CD14-positive monocyte (primary cell): ENCODE results near the gene PUSL1. TPM values are rescaled to one million over a fixed set of nuclear protein-coding genes. Genes with fewer than 3 reads are reported as not detected.

Experiments used
- DNase-seq, 3 donors: peaks; one replicate each; pipeline ENCODE4 v3.0.0-alpha.2; 2011 to 2022
- H2AFZ ChIP-seq: 2 replicates; pipeline ENCODE4 v1.6.0; 2012; ENCODE audit warnings: mild to moderate bottlenecking, low read depth, low read length, inconsistent platforms; ENCODE audit not compliant: insufficient read depth, poor library complexity, severe bottlenecking
- H3K27ac ChIP-seq, 2 donors: 1 replicate in 1 of 2; 2 replicates in 1 of 2; pipeline ENCODE4 v1.5.1; 2012 to 2013; ENCODE audit warnings: low read length in 2 of 2, control low read depth in 1 of 2, inconsistent platforms in 1 of 2, low read depth in 1 of 2, mild to moderate bottlenecking in 1 of 2
- H3K27me3 ChIP-seq, 2 donors: one replicate each; pipeline versions ENCODE4 v1.6.0 to v1.6.1; 2011 to 2013; ENCODE audit warnings: low read length in 2 of 2; ENCODE audit not compliant: control insufficient read depth in 2 of 2, insufficient read depth in 2 of 2
- H3K36me3 ChIP-seq, 2 donors: replicated peaks in 1 of 2; 1 replicate in 1 of 2; 2 replicates in 1 of 2; pipeline versions ENCODE4 v1.5.1 to v1.6.1; 2012 to 2013; ENCODE audit warnings: low read length in 2 of 2, control low read depth in 1 of 2, inconsistent platforms in 1 of 2, mild to moderate bottlenecking in 1 of 2; ENCODE audit not compliant: insufficient read depth in 2 of 2, control insufficient read depth in 1 of 2
- H3K4me1 ChIP-seq, 2 donors: 1 replicate in 1 of 2; 2 replicates in 1 of 2; pipeline versions ENCODE4 v1.5.1 to v1.6.1; 2012 to 2013; ENCODE audit warnings: low read length in 2 of 2, control low read depth in 1 of 2, inconsistent platforms in 1 of 2, mild to moderate bottlenecking in 1 of 2, moderate library complexity in 1 of 2; ENCODE audit not compliant: insufficient read depth in 2 of 2, control insufficient read depth in 1 of 2
- H3K4me2 ChIP-seq: replicated peaks from 2 replicates; pipeline ENCODE3; 2012; ENCODE audit warnings: low read length, moderate library complexity, mild to moderate bottlenecking; ENCODE audit not compliant: poor library complexity, severe bottlenecking; ENCODE audit errors: extremely low read depth
- H3K4me3 ChIP-seq, 3 experiments: fragments of 200-600 bp in 1 of 3; sonication (generic) in 1 of 3; replicated peaks in 1 of 3; 1 replicate in 2 of 3; 2 replicates in 1 of 3; pipeline ENCODE4 v1.5.1; 2011 to 2013; ENCODE audit warnings: low read length in 3 of 3, mild to moderate bottlenecking in 3 of 3, control low read depth in 2 of 3, low read depth in 2 of 3, inconsistent platforms in 1 of 3, moderate library complexity in 1 of 3
- H3K79me2 ChIP-seq: 2 replicates; pipeline ENCODE4 v1.6.0; 2012; ENCODE audit warnings: mild to moderate bottlenecking, control low read depth, inconsistent platforms, low read length, moderate library complexity; ENCODE audit not compliant: insufficient read depth
- H3K9ac ChIP-seq: 2 replicates; pipeline ENCODE4 v1.6.0; 2017; ENCODE audit warnings: low read length, mild to moderate bottlenecking; ENCODE audit not compliant: insufficient read depth, poor library complexity, severe bottlenecking
- H3K9me3 ChIP-seq, 2 donors: replicated peaks in 1 of 2; 1 replicate in 1 of 2; 2 replicates in 1 of 2; pipeline versions ENCODE4 v1.5.1 to v1.6.1; 2012 to 2013; ENCODE audit warnings: low read length in 2 of 2, control low read depth in 1 of 2; ENCODE audit not compliant: control insufficient read depth in 1 of 2, insufficient read depth in 1 of 2
- H4K20me1 ChIP-seq: 2 replicates; pipeline ENCODE4 v1.6.0; 2012; ENCODE audit warnings: mild to moderate bottlenecking, low read length, control low read depth, moderate library complexity; ENCODE audit not compliant: insufficient read depth
- H3K27ac Mint-ChIP-seq, 7 donors: one replicate each; pipeline ENCODE4 v1.8.0; 2020; ENCODE audit warnings: mild to moderate bottlenecking in 7 of 7, mixed read lengths in 7 of 7, moderate library complexity in 6 of 7, inconsistent platforms in 2 of 7
- H3K27me3 Mint-ChIP-seq, 3 donors: one replicate each; pipeline ENCODE4 v1.8.0; 2021 to 2022; ENCODE audit warnings: low read depth in 3 of 3, mild to moderate bottlenecking in 3 of 3, mixed read lengths in 3 of 3, moderate library complexity in 3 of 3, inconsistent platforms in 1 of 3
- H3K36me3 Mint-ChIP-seq, 2 donors: one replicate each; pipeline ENCODE4 v1.8.0; 2020; ENCODE audit warnings: mixed read lengths in 2 of 2, inconsistent platforms in 1 of 2, mild to moderate bottlenecking in 1 of 2
- H3K4me1 Mint-ChIP-seq: one replicate; pipeline ENCODE4 v1.8.0; 2020; ENCODE audit warnings: mild to moderate bottlenecking, mixed read lengths
- H3K4me3 Mint-ChIP-seq, 2 donors: one replicate each; pipeline ENCODE4 v1.8.0; 2020; ENCODE audit warnings: mild to moderate bottlenecking in 2 of 2, mixed read lengths in 2 of 2, moderate library complexity in 1 of 2
- H3K9me3 Mint-ChIP-seq, 7 donors: one replicate each; pipeline ENCODE4 v1.8.0; 2020 to 2022; ENCODE audit warnings: mixed read lengths in 7 of 7, mild to moderate bottlenecking in 6 of 7, moderate library complexity in 6 of 7, inconsistent platforms in 2 of 7
- CTCF ChIP-seq: fragments of 200-600 bp; IDR thresholded peaks from one replicate; pipeline ENCODE4 v1.8.0; 2022; ENCODE audit warnings: antibody characterized with exemption, mild to moderate bottlenecking
- WGBS: methylation state at CpG from one replicate; pipeline ENCODE4 v1.1.5; 2013; ENCODE audit warnings: missing lambda C conversion rate; ENCODE audit not compliant: insufficient coverage; 5-methylcytosine and 5-hydroxymethylcytosine counted together
- intact Hi-C, 2 donors: fragments of 100-400 bp; cut with micrococcal nuclease; formaldehyde crosslinking; loops; one replicate each; pipeline versions ENCODE4 v1.15.0 to v1.15.1; 2023
- polyA plus RNA-seq, 3 donors: library from polyadenylated mRNA; depleted of rRNA in 1 of 3; unstranded in 2 of 3; stranded (reverse) in 1 of 3; fragments of 300-500 nt in 2 of 3; fragments of >200 nt in 1 of 3; fragmentation: Illumina TruSeq in 2 of 3; gene quantifications; 1 replicate in 2 of 3; 2 replicates in 1 of 3; pipeline ENCODE4 v1.2.3, GENCODE V29; 2012 to 2021

Gene PUSL1
- polyA plus RNA-seq, 3 donors = 13.8 to 27.4 (median 14.8) TPM

- TF ChIP-seq CTCF = no peak
- Histone ChIP-seq H3K9ac (no peak overlapping the region), H3K9me3 (no peaks in the 10 kb centered on the region), H3K4me1 (no peaks in the 10 kb centered on the region), H3K4me2 (no peak overlapping the region), H3K27me3 (no peaks in the 10 kb centered on the region), H4K20me1 (no peaks in the 10 kb centered on the region), H2AFZ (no peak overlapping the region), H3K27ac (no peak overlapping the region), H3K79me2 (no peaks in the 10 kb centered on the region), H3K4me3 (no peak overlapping the region), H3K36me3 (peaks cover 23 to 39% of the 10 kb centered on the region in 2 donors)
- Mint-ChIP-seq H3K36me3 (peaks cover 2 to 17% of the 10 kb centered on the region in 2 donors), H3K9me3 (peaks cover 0 to 5% (median 0%) of the 10 kb centered on the region in 7 donors), H3K27ac (no peak overlapping the region), H3K27me3 (no peaks in the 10 kb centered on the region), H3K4me3 (no peak overlapping the region), H3K4me1 (no peaks in the 10 kb centered on the region)
- WGBS = 92% methylated on average over 77 of the region's 94 CpGs
- no peak for DNase-seq
- intact Hi-C loops = loop anchor here in 1 of 2 donors (5.0 kb wide), 1 partner anchor 171 kb away; no protein-coding TSS in a partner anchor
Measured at GRCh38 chr1:1293263-1294249, 14.8 kb upstream of the PUSL1 start.

GRCh38 chr1:1294250-1294890 is 14.0 kb upstream of the PUSL1 start:
- no peak for DNase-seq
- H3K27ac Mint-ChIP-seq = no peak overlapping the region
- Histone ChIP-seq H3K36me3 (peaks cover 23 to 39% of the 10 kb centered on the region in 2 donors), H3K4me3 (no peak overlapping the region), H3K9me3 (no peaks in the 10 kb centered on the region), H3K4me2 (no peak overlapping the region), H3K4me1 (no peaks in the 10 kb centered on the region), H2AFZ (no peak overlapping the region), H4K20me1 (no peaks in the 10 kb centered on the region), H3K27me3 (no peaks in the 10 kb centered on the region), H3K9ac (no peak overlapping the region), H3K27ac (no peak overlapping the region), H3K79me2 (no peaks in the 10 kb centered on the region)
- intact Hi-C loops = loop anchor here in 1 of 2 donors (5.0 kb wide), 1 partner anchor 172 kb away; no protein-coding TSS in a partner anchor
- no peak for TF ChIP-seq CTCF
- 97% methylated on average over 47 of the region's 58 CpGs for WGBS
- H3K4me1 Mint-ChIP-seq = no peaks in the 10 kb centered on the region
- H3K4me3 Mint-ChIP-seq = no peak overlapping the region
- H3K36me3 Mint-ChIP-seq = peaks cover 2 to 18% of the 10 kb centered on the region in 2 donors
- no peaks in the 10 kb centered on the region for H3K27me3 Mint-ChIP-seq
- H3K9me3 Mint-ChIP-seq = peaks cover 0 to 5% (median 0%) of the 10 kb centered on the region in 7 donors
